K562 (cell line): ENCODE results near the gene NCOA1. TPM values are rescaled to one million over a fixed set of nuclear protein-coding genes. Genes with fewer than 3 reads are reported as not detected.

Experiments
- ETS2 ChIP-seq: IDR thresholded peaks from 2 replicates; pipeline ENCODE4 v1.6.1; 2016; ENCODE audit warnings: borderline replicate concordance, missing genetic modification characterization, mild to moderate bottlenecking, moderate library complexity, missing compliant biosample characterization; ENCODE audit not compliant: poor library complexity, severe bottlenecking
- FOSL1 ChIP-seq: fragments of 200-800 bp; sonication (Bioruptor generic); conservative IDR thresholded peaks from 2 replicates; pipeline ENCODE4 v1.6.1; 2016; ENCODE audit warnings: missing genetic modification characterization, missing compliant biosample characterization
- HSF4 ChIP-seq: fragments of 250-450 bp; sonication (Bioruptor Pico); IDR thresholded peaks from 2 replicates; pipeline ENCODE4 v2.1.2; 2022; ENCODE audit warnings: mild to moderate bottlenecking, moderate library complexity, borderline replicate concordance
- IFI16 ChIP-seq: fragments of 250-450 bp; sonication (Bioruptor Pico); IDR thresholded peaks from 2 replicates; pipeline ENCODE4 v2.1.2; 2022; ENCODE audit warnings: mild to moderate bottlenecking, inconsistent platforms
- IRF2 ChIP-seq: sonication (generic); formaldehyde crosslinking; IDR thresholded peaks from 2 replicates; pipeline ENCODE4 v1.8.1; 2022; ENCODE audit warnings: mild to moderate bottlenecking, missing genetic modification reagents
- KLF13 ChIP-seq: fragments of 450-650 bp; IDR thresholded peaks from 2 replicates; pipeline ENCODE4 v1.6.1; 2016; ENCODE audit warnings: missing genetic modification characterization, low read depth, mild to moderate bottlenecking, missing compliant biosample characterization, moderate library complexity, borderline replicate concordance
- MAZ ChIP-seq, 2 experiments: fragments of 450-650 bp in 1 of 2; sonication (generic) in 1 of 2; formaldehyde crosslinking; IDR thresholded peaks in 1 of 2; conservative IDR thresholded peaks in 1 of 2; 2 replicates each; pipeline versions ENCODE4 v1.4.0 to v1.5.0; 2020; ENCODE audit warnings: mild to moderate bottlenecking in 1 of 2, missing genetic modification reagents in 1 of 2
- POLR3G ChIP-seq: IDR thresholded peaks from 2 replicates; pipeline ENCODE4 v1.6.1; 2011; ENCODE audit not compliant: insufficient read length, insufficient replicate concordance; ENCODE audit errors: extremely low read depth
- SMAD4 ChIP-seq: fragments of 250-450 bp; sonication (Bioruptor Pico); conservative IDR thresholded peaks from 2 replicates; pipeline ENCODE4 v1.8.0; 2021; ENCODE audit warnings: inconsistent platforms, mild to moderate bottlenecking, moderate library complexity
- SREBF2 ChIP-seq: sonication (generic); formaldehyde crosslinking; IDR thresholded peaks from 2 replicates; pipeline ENCODE4 v1.4.0; 2020; ENCODE audit warnings: mild to moderate bottlenecking, missing genetic modification reagents
- ZC3H8 ChIP-seq: fragments of 450-650 bp; IDR thresholded peaks from 2 replicates; pipeline ENCODE4 v1.6.1; 2017
- ZNF140 ChIP-seq: fragments of 250-450 bp; sonication (Bioruptor Pico); IDR thresholded peaks from 2 replicates; pipeline ENCODE4 v1.8.0; 2021; ENCODE audit warnings: moderate library complexity, mild to moderate bottlenecking, inconsistent platforms
- ZNF41 ChIP-seq: fragments of 250-450 bp; sonication (Bioruptor Pico); conservative IDR thresholded peaks from 2 replicates; pipeline ENCODE4 v1.4.0; 2020; ENCODE audit warnings: mild to moderate bottlenecking
- ZNF79 ChIP-seq: fragments of 250-450 bp; sonication (Bioruptor Pico); IDR thresholded peaks from 2 replicates; pipeline ENCODE4 v1.4.0; 2020; ENCODE audit warnings: low read depth, mild to moderate bottlenecking, moderate library complexity
- polyA plus RNA-seq, 8 experiments: library from polyadenylated mRNA; depleted of rRNA in 4 of 8; stranded (reverse) in 5 of 8; unstranded in 3 of 8; fragments of >200 nt; fragmentation: Nextera tagmentation in 2 of 8; fragmentation: Illumina TruSeq in 1 of 8; extraction: Ambion mirVana in 2 of 8; extraction: Trizol in 1 of 8; gene quantifications; 2 replicates each; pipeline versions ENCODE4 v1.2.1 to v1.2.3, GENCODE V29; 2011 to 2014; ENCODE audit warnings: inconsistent platforms in 1 of 8, missing spikeins in 1 of 8
- total RNA-seq, 7 experiments: library from RNA; depleted of rRNA in 6 of 7; stranded (reverse); fragments of >200 nt in 6 of 7; fragmentation: Illumina TruSeq in 2 of 7; extraction: Trizol in 2 of 7; gene quantifications; 2 replicates each; pipeline versions ENCODE4 v1.2.1 to v1.2.3, GENCODE V29; 2011 to 2021; ENCODE audit warnings: low replicate concordance in 1 of 7
- TF ChIP-seq, protein P1 (sequence below): fragments of 450-650 bp; IDR thresholded peaks from 2 replicates; pipeline ENCODE4 v1.6.1; 2016; ENCODE audit warnings: mild to moderate bottlenecking
- TF ChIP-seq, protein P2 (sequence below): sonication (generic); formaldehyde crosslinking; IDR thresholded peaks from 2 replicates; pipeline ENCODE4 v1.8.0; 2023; ENCODE audit warnings: missing genetic modification reagents, mild to moderate bottlenecking, borderline replicate concordance
- TF ChIP-seq, protein P3 (sequence below): sonication (generic); formaldehyde crosslinking; IDR thresholded peaks from 2 replicates; pipeline ENCODE4 v1.9.0; 2022; ENCODE audit warnings: mild to moderate bottlenecking, missing genetic modification reagents

NCOA1 gene
- total and polyA plus RNA-seq, 9 of the 15 experiments (the other 6 are each of a cell fraction or from before 2014, with no cell fraction given): 4.9 to 25.7 (median 17.0) TPM

DNA sequence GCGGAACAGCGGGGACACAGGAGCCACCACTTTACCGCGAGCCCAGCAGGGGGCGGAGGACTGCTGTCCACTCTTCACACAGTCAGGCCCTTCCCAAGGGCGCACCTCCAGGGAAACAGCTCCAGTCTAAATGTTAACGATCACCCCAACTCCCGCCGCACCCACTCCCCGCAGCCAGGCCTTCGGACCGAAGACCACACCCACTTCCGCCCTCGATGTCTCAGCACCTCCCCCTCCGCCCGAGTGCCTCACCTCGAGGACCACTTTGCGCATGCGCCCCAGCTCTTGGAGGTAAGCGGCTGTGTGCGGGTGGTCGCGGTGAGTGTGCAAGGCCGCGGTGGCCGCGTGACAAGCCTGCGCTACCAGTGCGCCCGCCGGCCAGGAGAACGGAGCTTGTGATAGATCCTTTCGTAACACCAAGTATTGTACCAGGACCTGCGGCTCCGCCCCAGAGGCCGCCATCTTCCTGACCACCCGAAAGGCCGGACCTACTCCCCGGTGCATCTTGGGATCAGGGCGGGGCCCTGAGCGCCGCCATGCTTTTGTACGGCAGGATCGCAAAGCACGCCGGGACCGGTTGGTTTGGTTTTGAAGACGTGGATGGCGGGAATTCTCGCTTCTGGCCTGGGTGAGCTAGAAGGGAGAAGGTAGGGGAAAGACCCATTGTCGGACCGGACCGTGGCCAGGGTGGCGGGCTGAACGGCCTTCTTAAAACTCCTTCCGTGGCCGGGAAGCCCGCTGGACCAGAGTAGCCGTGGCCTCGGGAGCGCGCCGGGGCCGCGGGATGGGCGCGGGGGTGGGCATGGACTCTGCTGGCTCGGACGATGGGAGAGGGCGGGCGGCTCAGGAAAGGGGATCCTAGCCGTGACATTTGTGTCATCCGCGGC, 302.1 kb downstream of the NCOA1 start, which contains the start of the genes CENPO and PTRHD1 (continued):
- TF ChIP-seq MAZ (CRISPR knock-in tag; conservative IDR thresholded peaks at IDR 0.05 in 1 of 2, IDR thresholded peaks at IDR 0.05 in 1 of 2) (peak; percentile 78 to 85), KLF13 (tag) (peak; percentile 68; the same call in 1 of the 2 replicates), ZNF79 (no peak), ZNF41 (CRISPR knock-in tag) (0 out of 2 replicates have a peak, but pooled peaks have one; percentile 19), ETS2 (tag) (no peak), SREBF2 (CRISPR knock-in tag) (0 out of 2 replicates have a peak, but pooled peaks have one; percentile 69), SMAD4 (peak; percentile 48), ZC3H8 (no peak), POLR3G (no peak), IFI16 (CRISPR knock-in tag) (no peak), ZNF140 (CRISPR knock-in tag) (no peak), IRF2 (CRISPR knock-in tag) (no peak), HSF4 (CRISPR knock-in tag) (no peak), FOSL1 (tag) (no peak; the same call in 1 of the 2 replicates)
- TF ChIP-seq, protein P1, sequence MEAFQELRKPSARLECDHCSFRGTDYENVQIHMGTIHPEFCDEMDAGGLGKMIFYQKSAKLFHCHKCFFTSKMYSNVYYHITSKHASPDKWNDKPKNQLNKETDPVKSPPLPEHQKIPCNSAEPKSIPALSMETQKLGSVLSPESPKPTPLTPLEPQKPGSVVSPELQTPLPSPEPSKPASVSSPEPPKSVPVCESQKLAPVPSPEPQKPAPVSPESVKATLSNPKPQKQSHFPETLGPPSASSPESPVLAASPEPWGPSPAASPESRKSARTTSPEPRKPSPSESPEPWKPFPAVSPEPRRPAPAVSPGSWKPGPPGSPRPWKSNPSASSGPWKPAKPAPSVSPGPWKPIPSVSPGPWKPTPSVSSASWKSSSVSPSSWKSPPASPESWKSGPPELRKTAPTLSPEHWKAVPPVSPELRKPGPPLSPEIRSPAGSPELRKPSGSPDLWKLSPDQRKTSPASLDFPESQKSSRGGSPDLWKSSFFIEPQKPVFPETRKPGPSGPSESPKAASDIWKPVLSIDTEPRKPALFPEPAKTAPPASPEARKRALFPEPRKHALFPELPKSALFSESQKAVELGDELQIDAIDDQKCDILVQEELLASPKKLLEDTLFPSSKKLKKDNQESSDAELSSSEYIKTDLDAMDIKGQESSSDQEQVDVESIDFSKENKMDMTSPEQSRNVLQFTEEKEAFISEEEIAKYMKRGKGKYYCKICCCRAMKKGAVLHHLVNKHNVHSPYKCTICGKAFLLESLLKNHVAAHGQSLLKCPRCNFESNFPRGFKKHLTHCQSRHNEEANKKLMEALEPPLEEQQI: no peak; the same call in 1 of the 2 replicates
- TF ChIP-seq, protein P2, sequence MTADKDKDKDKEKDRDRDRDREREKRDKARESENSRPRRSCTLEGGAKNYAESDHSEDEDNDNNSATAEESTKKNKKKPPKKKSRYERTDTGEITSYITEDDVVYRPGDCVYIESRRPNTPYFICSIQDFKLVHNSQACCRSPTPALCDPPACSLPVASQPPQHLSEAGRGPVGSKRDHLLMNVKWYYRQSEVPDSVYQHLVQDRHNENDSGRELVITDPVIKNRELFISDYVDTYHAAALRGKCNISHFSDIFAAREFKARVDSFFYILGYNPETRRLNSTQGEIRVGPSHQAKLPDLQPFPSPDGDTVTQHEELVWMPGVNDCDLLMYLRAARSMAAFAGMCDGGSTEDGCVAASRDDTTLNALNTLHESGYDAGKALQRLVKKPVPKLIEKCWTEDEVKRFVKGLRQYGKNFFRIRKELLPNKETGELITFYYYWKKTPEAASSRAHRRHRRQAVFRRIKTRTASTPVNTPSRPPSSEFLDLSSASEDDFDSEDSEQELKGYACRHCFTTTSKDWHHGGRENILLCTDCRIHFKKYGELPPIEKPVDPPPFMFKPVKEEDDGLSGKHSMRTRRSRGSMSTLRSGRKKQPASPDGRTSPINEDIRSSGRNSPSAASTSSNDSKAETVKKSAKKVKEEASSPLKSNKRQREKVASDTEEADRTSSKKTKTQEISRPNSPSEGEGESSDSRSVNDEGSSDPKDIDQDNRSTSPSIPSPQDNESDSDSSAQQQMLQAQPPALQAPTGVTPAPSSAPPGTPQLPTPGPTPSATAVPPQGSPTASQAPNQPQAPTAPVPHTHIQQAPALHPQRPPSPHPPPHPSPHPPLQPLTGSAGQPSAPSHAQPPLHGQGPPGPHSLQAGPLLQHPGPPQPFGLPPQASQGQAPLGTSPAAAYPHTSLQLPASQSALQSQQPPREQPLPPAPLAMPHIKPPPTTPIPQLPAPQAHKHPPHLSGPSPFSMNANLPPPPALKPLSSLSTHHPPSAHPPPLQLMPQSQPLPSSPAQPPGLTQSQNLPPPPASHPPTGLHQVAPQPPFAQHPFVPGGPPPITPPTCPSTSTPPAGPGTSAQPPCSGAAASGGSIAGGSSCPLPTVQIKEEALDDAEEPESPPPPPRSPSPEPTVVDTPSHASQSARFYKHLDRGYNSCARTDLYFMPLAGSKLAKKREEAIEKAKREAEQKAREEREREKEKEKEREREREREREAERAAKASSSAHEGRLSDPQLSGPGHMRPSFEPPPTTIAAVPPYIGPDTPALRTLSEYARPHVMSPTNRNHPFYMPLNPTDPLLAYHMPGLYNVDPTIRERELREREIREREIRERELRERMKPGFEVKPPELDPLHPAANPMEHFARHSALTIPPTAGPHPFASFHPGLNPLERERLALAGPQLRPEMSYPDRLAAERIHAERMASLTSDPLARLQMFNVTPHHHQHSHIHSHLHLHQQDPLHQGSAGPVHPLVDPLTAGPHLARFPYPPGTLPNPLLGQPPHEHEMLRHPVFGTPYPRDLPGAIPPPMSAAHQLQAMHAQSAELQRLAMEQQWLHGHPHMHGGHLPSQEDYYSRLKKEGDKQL (CRISPR knock-in tag): no peak
- TF ChIP-seq, protein P3, sequence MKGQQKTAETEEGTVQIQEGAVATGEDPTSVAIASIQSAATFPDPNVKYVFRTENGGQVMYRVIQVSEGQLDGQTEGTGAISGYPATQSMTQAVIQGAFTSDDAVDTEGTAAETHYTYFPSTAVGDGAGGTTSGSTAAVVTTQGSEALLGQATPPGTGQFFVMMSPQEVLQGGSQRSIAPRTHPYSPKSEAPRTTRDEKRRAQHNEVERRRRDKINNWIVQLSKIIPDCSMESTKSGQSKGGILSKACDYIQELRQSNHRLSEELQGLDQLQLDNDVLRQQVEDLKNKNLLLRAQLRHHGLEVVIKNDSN (CRISPR knock-in tag): no peak
